ENCODE results near the gene UGDH. TPM values are rescaled to one million over a fixed set of nuclear protein-coding genes. Genes with fewer than 3 reads are reported as not detected.

UGDH gene
- total and polyA plus RNA-seq, 9 of the 15 experiments (the other 6 are each of a cell fraction or from before 2014, with no cell fraction given), result 5.5 to 21.7 (median 16.2) TPM

DNA sequence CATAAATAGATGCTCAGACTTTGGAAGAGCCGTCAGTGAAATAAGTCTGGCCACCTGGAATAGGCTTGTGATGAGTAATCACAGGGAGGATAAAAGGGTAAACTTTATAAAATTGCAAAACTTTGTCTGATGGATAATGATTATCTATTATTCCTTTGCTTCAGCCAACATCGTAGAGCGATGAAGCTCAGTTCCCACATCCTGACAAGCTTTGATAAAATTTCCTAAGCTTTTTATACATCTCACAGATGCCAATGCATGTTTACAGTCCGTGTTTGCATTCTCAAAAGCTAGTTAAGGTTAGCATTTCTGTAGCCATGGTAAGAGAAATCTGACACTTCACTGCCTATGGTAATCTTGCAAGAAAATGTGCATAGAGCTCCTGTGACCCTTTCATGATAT, 15.4 kb upstream of the UGDH start:
- in situ Hi-C loops (cut with MboI), result no loop called here
- BruUV-seq (replicated peaks), result no TSS peak
- TF ChIP-seq NFRKB (IDR thresholded peaks at IDR 0.05; ENCODE audit: low read depth) (no peak), SIN3B (IDR thresholded peaks at IDR 0.05; ENCODE audit: low read depth) (no peak), ZNF184 (CRISPR knock-in tag; IDR thresholded peaks at IDR 0.05) (no peak), KLF13 (tag; IDR thresholded peaks at IDR 0.05; ENCODE audit: borderline replicate concordance, low read depth) (no peak), PCBP2 (IDR thresholded peaks at IDR 0.05; ENCODE audit: low read depth, low read length, poor library complexity, severe bottlenecking) (no peak), TSC22D4 (tag; IDR thresholded peaks at IDR 0.05) (no peak)
- TF ChIP-seq, protein P1, sequence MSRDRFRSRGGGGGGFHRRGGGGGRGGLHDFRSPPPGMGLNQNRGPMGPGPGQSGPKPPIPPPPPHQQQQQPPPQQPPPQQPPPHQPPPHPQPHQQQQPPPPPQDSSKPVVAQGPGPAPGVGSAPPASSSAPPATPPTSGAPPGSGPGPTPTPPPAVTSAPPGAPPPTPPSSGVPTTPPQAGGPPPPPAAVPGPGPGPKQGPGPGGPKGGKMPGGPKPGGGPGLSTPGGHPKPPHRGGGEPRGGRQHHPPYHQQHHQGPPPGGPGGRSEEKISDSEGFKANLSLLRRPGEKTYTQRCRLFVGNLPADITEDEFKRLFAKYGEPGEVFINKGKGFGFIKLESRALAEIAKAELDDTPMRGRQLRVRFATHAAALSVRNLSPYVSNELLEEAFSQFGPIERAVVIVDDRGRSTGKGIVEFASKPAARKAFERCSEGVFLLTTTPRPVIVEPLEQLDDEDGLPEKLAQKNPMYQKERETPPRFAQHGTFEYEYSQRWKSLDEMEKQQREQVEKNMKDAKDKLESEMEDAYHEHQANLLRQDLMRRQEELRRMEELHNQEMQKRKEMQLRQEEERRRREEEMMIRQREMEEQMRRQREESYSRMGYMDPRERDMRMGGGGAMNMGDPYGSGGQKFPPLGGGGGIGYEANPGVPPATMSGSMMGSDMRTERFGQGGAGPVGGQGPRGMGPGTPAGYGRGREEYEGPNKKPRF (IDR thresholded peaks at IDR 0.05; ENCODE audit: low read depth, low read length), result no peak
- TF ChIP-seq, protein P2, sequence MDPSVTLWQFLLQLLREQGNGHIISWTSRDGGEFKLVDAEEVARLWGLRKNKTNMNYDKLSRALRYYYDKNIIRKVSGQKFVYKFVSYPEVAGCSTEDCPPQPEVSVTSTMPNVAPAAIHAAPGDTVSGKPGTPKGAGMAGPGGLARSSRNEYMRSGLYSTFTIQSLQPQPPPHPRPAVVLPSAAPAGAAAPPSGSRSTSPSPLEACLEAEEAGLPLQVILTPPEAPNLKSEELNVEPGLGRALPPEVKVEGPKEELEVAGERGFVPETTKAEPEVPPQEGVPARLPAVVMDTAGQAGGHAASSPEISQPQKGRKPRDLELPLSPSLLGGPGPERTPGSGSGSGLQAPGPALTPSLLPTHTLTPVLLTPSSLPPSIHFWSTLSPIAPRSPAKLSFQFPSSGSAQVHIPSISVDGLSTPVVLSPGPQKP (CRISPR knock-in tag; IDR thresholded peaks at IDR 0.05), result no peak
- TF ChIP-seq, protein P3, sequence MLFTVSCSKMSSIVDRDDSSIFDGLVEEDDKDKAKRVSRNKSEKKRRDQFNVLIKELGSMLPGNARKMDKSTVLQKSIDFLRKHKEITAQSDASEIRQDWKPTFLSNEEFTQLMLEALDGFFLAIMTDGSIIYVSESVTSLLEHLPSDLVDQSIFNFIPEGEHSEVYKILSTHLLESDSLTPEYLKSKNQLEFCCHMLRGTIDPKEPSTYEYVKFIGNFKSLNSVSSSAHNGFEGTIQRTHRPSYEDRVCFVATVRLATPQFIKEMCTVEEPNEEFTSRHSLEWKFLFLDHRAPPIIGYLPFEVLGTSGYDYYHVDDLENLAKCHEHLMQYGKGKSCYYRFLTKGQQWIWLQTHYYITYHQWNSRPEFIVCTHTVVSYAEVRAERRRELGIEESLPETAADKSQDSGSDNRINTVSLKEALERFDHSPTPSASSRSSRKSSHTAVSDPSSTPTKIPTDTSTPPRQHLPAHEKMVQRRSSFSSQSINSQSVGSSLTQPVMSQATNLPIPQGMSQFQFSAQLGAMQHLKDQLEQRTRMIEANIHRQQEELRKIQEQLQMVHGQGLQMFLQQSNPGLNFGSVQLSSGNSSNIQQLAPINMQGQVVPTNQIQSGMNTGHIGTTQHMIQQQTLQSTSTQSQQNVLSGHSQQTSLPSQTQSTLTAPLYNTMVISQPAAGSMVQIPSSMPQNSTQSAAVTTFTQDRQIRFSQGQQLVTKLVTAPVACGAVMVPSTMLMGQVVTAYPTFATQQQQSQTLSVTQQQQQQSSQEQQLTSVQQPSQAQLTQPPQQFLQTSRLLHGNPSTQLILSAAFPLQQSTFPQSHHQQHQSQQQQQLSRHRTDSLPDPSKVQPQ (CRISPR knock-in tag; IDR thresholded peaks at IDR 0.05; ENCODE audit: borderline replicate concordance), result no peak
- TF ChIP-seq, protein P4, sequence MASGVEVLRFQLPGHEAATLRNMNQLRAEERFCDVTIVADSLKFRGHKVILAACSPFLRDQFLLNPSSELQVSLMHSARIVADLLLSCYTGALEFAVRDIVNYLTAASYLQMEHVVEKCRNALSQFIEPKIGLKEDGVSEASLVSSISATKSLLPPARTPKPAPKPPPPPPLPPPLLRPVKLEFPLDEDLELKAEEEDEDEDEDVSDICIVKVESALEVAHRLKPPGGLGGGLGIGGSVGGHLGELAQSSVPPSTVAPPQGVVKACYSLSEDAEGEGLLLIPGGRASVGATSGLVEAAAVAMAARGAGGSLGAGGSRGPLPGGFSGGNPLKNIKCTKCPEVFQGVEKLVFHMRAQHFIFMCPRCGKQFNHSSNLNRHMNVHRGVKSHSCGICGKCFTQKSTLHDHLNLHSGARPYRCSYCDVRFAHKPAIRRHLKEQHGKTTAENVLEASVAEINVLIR (CRISPR knock-in tag; IDR thresholded peaks at IDR 0.05), result no peak
- TF ChIP-seq, protein P5, sequence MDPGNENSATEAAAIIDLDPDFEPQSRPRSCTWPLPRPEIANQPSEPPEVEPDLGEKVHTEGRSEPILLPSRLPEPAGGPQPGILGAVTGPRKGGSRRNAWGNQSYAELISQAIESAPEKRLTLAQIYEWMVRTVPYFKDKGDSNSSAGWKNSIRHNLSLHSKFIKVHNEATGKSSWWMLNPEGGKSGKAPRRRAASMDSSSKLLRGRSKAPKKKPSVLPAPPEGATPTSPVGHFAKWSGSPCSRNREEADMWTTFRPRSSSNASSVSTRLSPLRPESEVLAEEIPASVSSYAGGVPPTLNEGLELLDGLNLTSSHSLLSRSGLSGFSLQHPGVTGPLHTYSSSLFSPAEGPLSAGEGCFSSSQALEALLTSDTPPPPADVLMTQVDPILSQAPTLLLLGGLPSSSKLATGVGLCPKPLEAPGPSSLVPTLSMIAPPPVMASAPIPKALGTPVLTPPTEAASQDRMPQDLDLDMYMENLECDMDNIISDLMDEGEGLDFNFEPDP (CRISPR knock-in tag; IDR thresholded peaks at IDR 0.05), result no peak
- TF ChIP-seq, protein P6, sequence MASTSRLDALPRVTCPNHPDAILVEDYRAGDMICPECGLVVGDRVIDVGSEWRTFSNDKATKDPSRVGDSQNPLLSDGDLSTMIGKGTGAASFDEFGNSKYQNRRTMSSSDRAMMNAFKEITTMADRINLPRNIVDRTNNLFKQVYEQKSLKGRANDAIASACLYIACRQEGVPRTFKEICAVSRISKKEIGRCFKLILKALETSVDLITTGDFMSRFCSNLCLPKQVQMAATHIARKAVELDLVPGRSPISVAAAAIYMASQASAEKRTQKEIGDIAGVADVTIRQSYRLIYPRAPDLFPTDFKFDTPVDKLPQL (IDR thresholded peaks at IDR 0.05; ENCODE audit: extremely low read depth, insufficient read length), result no peak

More for the DNA sequence above, 15.4 kb upstream of the UGDH start:
- no peak overlapping the region for H3K4me3 ChIP-seq
- ATAC-seq (no peak), FAIRE-seq (no peak), DNase-seq (ENCODE audit: extremely low read depth in 1 of 4, low spot score in 3 of 4) (no peak)
- intact Hi-C loops (cut with micrococcal nuclease), result no loop called here
- H4K20me1 ChIP-seq (replicated peaks; ENCODE audit: control insufficient read depth, insufficient read depth, low read length), result no peaks in the 10 kb centered on the region
- H3K9me3 ChIP-seq (replicated peaks; ENCODE audit: control insufficient read depth, insufficient read depth, low read depth, low read length), result no peaks in the 10 kb centered on the region
- no peak overlapping the region for H3K27ac ChIP-seq (ENCODE audit: extremely low read depth, low read depth, low read length)
- POLR2A ChIA-PET, result interaction anchor here (0.8 to 1.5 kb wide), 3 partner anchors 15 to 95 kb away, joined by 3 to 5 read pairs (median 4); partner anchors contain the start of gene UGDH
- no peak overlapping the region for H2AFZ ChIP-seq (ENCODE audit: low read depth, low read length)
- H3K9me1 ChIP-seq (ENCODE audit: control insufficient read depth, insufficient read depth, low read length), result no peaks in the 10 kb centered on the region
- no peaks in the 10 kb centered on the region for H3K27me3 ChIP-seq (ENCODE audit: control insufficient read depth in 2 of 2, insufficient read depth in 2 of 2, low read length in 2 of 2)
- WGBS (ENCODE audit: insufficient coverage, low coverage, missing lambda C conversion rate), result 19% methylated on average over 4 of the region's 4 CpGs
- peaks cover 0 to 5% of the 10 kb centered on the region in 2 experiments; a peak in 2 of 5 replicates for H3K4me1 ChIP-seq (replicated peaks in 1 of 2; ENCODE audit: control insufficient read depth in 2 of 2, insufficient read depth in 2 of 2, low read length in 2 of 2)
- no peaks in the 10 kb centered on the region for H3K79me2 ChIP-seq (ENCODE audit: control insufficient read depth, insufficient read depth, low read length)
- H3K4me2 ChIP-seq (ENCODE audit: insufficient read depth, low read length), result no peak overlapping the region
- no peak overlapping the region for H3K9ac ChIP-seq (ENCODE audit: insufficient read depth in 1 of 2, low read depth in 2 of 2, low read length in 2 of 2)
- no peaks in the 10 kb centered on the region for H3K36me3 ChIP-seq (ENCODE audit: control insufficient read depth, insufficient read depth, low read length)
- CTCF ChIA-PET (ENCODE audit: low intra/inter-chr PET ratio), result no interaction called here
